ENCODE results near the gene KL.

DNA sequence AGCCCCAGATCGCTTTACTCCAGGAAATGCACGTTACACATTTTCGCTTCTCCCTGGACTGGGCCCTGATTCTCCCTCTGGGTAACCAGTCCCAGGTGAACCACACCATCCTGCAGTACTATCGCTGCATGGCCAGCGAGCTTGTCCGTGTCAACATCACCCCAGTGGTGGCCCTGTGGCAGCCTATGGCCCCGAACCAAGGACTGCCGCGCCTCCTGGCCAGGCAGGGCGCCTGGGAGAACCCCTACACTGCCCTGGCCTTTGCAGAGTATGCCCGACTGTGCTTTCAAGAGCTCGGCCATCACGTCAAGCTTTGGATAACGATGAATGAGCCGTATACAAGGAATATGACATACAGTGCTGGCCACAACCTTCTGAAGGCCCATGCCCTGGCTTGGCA is 44.6 kb downstream of the KL start:
- TF ChIP-seq, protein P1, sequence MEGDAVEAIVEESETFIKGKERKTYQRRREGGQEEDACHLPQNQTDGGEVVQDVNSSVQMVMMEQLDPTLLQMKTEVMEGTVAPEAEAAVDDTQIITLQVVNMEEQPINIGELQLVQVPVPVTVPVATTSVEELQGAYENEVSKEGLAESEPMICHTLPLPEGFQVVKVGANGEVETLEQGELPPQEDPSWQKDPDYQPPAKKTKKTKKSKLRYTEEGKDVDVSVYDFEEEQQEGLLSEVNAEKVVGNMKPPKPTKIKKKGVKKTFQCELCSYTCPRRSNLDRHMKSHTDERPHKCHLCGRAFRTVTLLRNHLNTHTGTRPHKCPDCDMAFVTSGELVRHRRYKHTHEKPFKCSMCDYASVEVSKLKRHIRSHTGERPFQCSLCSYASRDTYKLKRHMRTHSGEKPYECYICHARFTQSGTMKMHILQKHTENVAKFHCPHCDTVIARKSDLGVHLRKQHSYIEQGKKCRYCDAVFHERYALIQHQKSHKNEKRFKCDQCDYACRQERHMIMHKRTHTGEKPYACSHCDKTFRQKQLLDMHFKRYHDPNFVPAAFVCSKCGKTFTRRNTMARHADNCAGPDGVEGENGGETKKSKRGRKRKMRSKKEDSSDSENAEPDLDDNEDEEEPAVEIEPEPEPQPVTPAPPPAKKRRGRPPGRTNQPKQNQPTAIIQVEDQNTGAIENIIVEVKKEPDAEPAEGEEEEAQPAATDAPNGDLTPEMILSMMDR (tag by site-specific recombination; IDR thresholded peaks at IDR 0.05) = no peak
- no peak for TF ChIP-seq ZNF654 (tag by site-specific recombination; IDR thresholded peaks at IDR 0.05; ENCODE audit: low read depth)
- no peak for TF ChIP-seq ZNF311 (tag by site-specific recombination; IDR thresholded peaks at IDR 0.05; ENCODE audit: borderline replicate concordance)
- no peak for TF ChIP-seq ZNF184 (tag by site-specific recombination; IDR thresholded peaks at IDR 0.05)
- TF ChIP-seq ZFHX2 (tag by site-specific recombination; conservative IDR thresholded peaks at IDR 0.05) = no peak
- no peak for TF ChIP-seq ZNF530 (tag by site-specific recombination; IDR thresholded peaks at IDR 0.05; ENCODE audit: low read depth)
- TF ChIP-seq BCL11A (tag by site-specific recombination; IDR thresholded peaks at IDR 0.05; ENCODE audit: low read depth) = no peak
- TF ChIP-seq, protein P2, sequence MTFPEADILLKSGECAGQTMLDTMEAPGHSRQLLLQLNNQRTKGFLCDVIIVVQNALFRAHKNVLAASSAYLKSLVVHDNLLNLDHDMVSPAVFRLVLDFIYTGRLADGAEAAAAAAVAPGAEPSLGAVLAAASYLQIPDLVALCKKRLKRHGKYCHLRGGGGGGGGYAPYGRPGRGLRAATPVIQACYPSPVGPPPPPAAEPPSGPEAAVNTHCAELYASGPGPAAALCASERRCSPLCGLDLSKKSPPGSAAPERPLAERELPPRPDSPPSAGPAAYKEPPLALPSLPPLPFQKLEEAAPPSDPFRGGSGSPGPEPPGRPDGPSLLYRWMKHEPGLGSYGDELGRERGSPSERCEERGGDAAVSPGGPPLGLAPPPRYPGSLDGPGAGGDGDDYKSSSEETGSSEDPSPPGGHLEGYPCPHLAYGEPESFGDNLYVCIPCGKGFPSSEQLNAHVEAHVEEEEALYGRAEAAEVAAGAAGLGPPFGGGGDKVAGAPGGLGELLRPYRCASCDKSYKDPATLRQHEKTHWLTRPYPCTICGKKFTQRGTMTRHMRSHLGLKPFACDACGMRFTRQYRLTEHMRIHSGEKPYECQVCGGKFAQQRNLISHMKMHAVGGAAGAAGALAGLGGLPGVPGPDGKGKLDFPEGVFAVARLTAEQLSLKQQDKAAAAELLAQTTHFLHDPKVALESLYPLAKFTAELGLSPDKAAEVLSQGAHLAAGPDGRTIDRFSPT (tag by site-specific recombination; IDR thresholded peaks at IDR 0.05) = no peak
- TF ChIP-seq, protein P3, sequence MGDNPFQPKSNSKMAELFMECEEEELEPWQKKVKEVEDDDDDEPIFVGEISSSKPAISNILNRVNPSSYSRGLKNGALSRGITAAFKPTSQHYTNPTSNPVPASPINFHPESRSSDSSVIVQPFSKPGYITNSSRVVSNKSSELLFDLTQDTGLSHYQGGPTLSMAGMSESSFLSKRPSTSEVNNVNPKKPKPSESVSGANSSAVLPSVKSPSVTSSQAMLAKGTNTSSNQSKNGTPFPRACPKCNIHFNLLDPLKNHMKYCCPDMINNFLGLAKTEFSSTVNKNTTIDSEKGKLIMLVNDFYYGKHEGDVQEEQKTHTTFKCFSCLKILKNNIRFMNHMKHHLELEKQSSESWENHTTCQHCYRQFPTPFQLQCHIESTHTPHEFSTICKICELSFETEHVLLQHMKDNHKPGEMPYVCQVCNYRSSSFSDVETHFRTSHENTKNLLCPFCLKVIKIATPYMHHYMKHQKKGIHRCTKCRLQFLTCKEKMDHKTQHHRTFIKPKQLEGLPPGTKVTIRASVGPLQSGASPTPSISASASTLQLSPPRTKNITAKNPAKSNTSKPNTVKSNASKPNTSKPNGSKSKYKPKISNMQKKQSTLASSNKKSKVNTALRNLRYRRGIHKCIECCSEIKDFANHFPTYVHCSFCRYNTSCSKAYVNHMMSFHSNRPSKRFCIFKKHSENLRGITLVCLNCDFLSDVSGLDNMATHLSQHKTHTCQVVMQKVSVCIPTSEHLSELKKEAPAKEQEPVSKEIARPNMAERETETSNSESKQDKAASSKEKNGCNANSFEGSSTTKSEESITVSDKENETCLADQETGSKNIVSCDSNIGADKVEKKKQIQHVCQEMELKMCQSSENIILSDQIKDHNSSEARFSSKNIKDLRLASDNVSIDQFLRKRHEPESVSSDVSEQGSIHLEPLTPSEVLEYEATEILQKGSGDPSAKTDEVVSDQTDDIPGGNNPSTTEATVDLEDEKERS (tag by site-specific recombination; IDR thresholded peaks at IDR 0.05) = no peak

All from HEK293 (cell line).